Right cardiac atrium (tissue), 5 donors: ENCODE results near the gene TGFB2. TPM values are rescaled to one million over a fixed set of nuclear protein-coding genes. Genes with fewer than 3 reads are reported as not detected.

Experiments used
- ATAC-seq, 2 donors: fragments of 200-7000 bp; cut with Tn5 transposase; one replicate each; pipeline versions ENCODE4 v1.8.0 to v1.9.1; 2020; ENCODE audit warnings: moderate library complexity in 2 of 2, mild to moderate bottlenecking in 1 of 2
- DNase-seq, 3 donors: peaks; one replicate each; pipeline ENCODE4 v3.0.0-alpha.2; 2020
- H3K27ac ChIP-seq: one replicate; pipeline ENCODE4 v1.5.1; 2013; ENCODE audit warnings: mild to moderate bottlenecking, low read length, control low read depth, moderate library complexity
- H3K27me3 ChIP-seq: one replicate; pipeline ENCODE4 v1.6.1; 2013; ENCODE audit not compliant: control insufficient read depth, insufficient read depth
- H3K4me1 ChIP-seq: one replicate; pipeline ENCODE4 v1.6.1; 2013; ENCODE audit warnings: low read length; ENCODE audit not compliant: control insufficient read depth, insufficient read depth
- H3K4me3 ChIP-seq: one replicate; pipeline ENCODE4 v1.5.1; 2013; ENCODE audit warnings: low read length, control low read depth
- H3K9me3 ChIP-seq: one replicate; pipeline ENCODE4 v1.6.1; 2013; ENCODE audit warnings: low read length; ENCODE audit not compliant: control insufficient read depth
- WGBS: extraction: QIAGEN DNeasy Blood & Tissue Kit; methylation state at CpG from one replicate; pipeline ENCODE4 v1.1.7; 2013; 5-methylcytosine and 5-hydroxymethylcytosine counted together
- intact Hi-C, 4 donors: fragments of 100-400 bp; cut with DNase I; formaldehyde crosslinking; loops; one replicate each; pipeline versions ENCODE4 v1.11.0 to v1.14.0; 2022 to 2023
- polyA plus RNA-seq: library from polyadenylated mRNA; stranded (reverse); fragments of 200-250 nt; gene quantifications from one replicate; pipeline ENCODE4 v1.2.3, GENCODE V29; 2013
- total RNA-seq, 4 donors: library from RNA; stranded (reverse); fragmentation: NEBNext Ultra II Directional; extraction: Animal tissue kit (Norgen Biotek cat#: 25700); gene quantifications; one replicate each; pipeline ENCODE4 v1.2.1, GENCODE V29; 2021
- donor health status: healthy with polysubstance abuse.
- donor health status: DM: no; HTN: yes; CAD: no.
- donor health status: DM: no; HTN: no; CAD: no.
- donor health status: DM: no; HTN: yes; CAD: no; lungs with severe emphysema.
- donor health status: DM: yes; HTN: yes; CAD: no.

Gene TGFB2
- total and polyA plus RNA-seq, 5 donors = 0.88 to 4.6 (median 3.6) TPM

- no peaks in the 10 kb centered on the region for H3K27me3 ChIP-seq
- no peak for ATAC-seq
- no peaks in the 10 kb centered on the region for H3K9me3 ChIP-seq
- H3K4me1 ChIP-seq = peaks cover 7% of the 10 kb centered on the region
- no peak for DNase-seq
- H3K4me3 ChIP-seq = no peak overlapping the region
- intact Hi-C loops = no loop called here
- H3K27ac ChIP-seq = no peak overlapping the region
- WGBS = 95% methylated on average over 2 of the region's 2 CpGs
Observed at GRCh38 chr1:218464871-218465270, 119.7 kb downstream of the TGFB2 start.

GRCh38 chr1:218466341-218467010 lies 121.3 kb downstream of the TGFB2 start:
- Histone ChIP-seq H3K9me3 (no peaks in the 10 kb centered on the region), H3K27me3 (no peaks in the 10 kb centered on the region), H3K4me3 (no peak overlapping the region), H3K4me1 (peaks cover 1% of the 10 kb centered on the region), H3K27ac (no peak overlapping the region)
- DNase-seq (no peak), ATAC-seq (no peak)
- 48% methylated on average over 6 of the region's 6 CpGs for WGBS
- intact Hi-C loops = no loop called here

GRCh38 chr1:218467101-218468072 lies 122.3 kb downstream of the TGFB2 start:
- WGBS = 82% methylated on average over 8 of the region's 8 CpGs
- H3K4me1 ChIP-seq = peaks cover under 1% of the 10 kb centered on the region

GRCh38 chr1:218468711-218469110 lies 123.6 kb downstream of the TGFB2 start:
- 72% methylated on average over 4 of the region's 4 CpGs for WGBS
- DNase-seq (no peak), ATAC-seq (no peak)
- no peaks in the 10 kb centered on the region for H3K27me3 ChIP-seq
- intact Hi-C loops = no loop called here
- no peak overlapping the region for H3K4me3 ChIP-seq
- H3K4me1 ChIP-seq = no peaks in the 10 kb centered on the region
- no peaks in the 10 kb centered on the region for H3K9me3 ChIP-seq
- no peak overlapping the region for H3K27ac ChIP-seq

More at GRCh38 chr1:218467101-218468072, 122.3 kb downstream of the TGFB2 start:
- no peak for ATAC-seq
- Histone ChIP-seq H3K4me3 (no peak overlapping the region), H3K27ac (no peak overlapping the region), H3K9me3 (no peaks in the 10 kb centered on the region), H3K27me3 (no peaks in the 10 kb centered on the region)
- DNase-seq = no peak
- intact Hi-C loops = no loop called here

GRCh38 chr1:218472885-218473284 lies 127.7 kb downstream of the TGFB2 start:
- no peak overlapping the region for H3K4me3 ChIP-seq
- intact Hi-C loops = no loop called here
- 93% methylated on average over 1 of the region's 1 CpG for WGBS
- H3K27ac ChIP-seq = no peak overlapping the region
- ATAC-seq (no peak), DNase-seq (no peak)
- H3K9me3 ChIP-seq = no peaks in the 10 kb centered on the region
- H3K27me3 ChIP-seq = no peaks in the 10 kb centered on the region
- no peaks in the 10 kb centered on the region for H3K4me1 ChIP-seq

- no peak overlapping the region for H3K27ac ChIP-seq
- peak in 1 of 2 donors; percentile 23 for ATAC-seq
- no peaks in the 10 kb centered on the region for H3K9me3 ChIP-seq
- H3K4me3 ChIP-seq = no peak overlapping the region
- 56% methylated on average over 2 of the region's 2 CpGs for WGBS
- no peaks in the 10 kb centered on the region for H3K27me3 ChIP-seq
- H3K4me1 ChIP-seq = no peaks in the 10 kb centered on the region
- no peak for DNase-seq
- intact Hi-C loops = no loop called here
Observed at GRCh38 chr1:218473522-218473921, 128.4 kb downstream of the TGFB2 start.

- 45% methylated on average over 5 of the region's 5 CpGs for WGBS
Observed at GRCh38 chr1:218474128-218474527, 129.0 kb downstream of the TGFB2 start.

GRCh38 chr1:218475275-218475674 lies 130.1 kb downstream of the TGFB2 start:
- DNase-seq (no peak), ATAC-seq (no peak)
- no peak overlapping the region for H3K4me3 ChIP-seq
- no peak overlapping the region for H3K27ac ChIP-seq
- intact Hi-C loops = no loop called here
- H3K4me1 ChIP-seq = peaks cover 5% of the 10 kb centered on the region
- 100% methylated on average over 1 of the region's 1 CpG for WGBS
- H3K9me3 ChIP-seq = no peaks in the 10 kb centered on the region
- H3K27me3 ChIP-seq = no peaks in the 10 kb centered on the region

More at GRCh38 chr1:218474128-218474527, 129.0 kb downstream of the TGFB2 start:
- no peaks in the 10 kb centered on the region for H3K27me3 ChIP-seq
- peak overlapping the region; percentile 28 for H3K4me3 ChIP-seq
- ATAC-seq = no peak
- no peak for DNase-seq
- no peaks in the 10 kb centered on the region for H3K9me3 ChIP-seq
- H3K4me1 ChIP-seq = no peaks in the 10 kb centered on the region
- no peak overlapping the region for H3K27ac ChIP-seq
- intact Hi-C loops = no loop called here

GRCh38 chr1:218475699-218476098 lies 130.6 kb downstream of the TGFB2 start:
- ATAC-seq (no peak), DNase-seq (no peak)
- Histone ChIP-seq H3K27ac (no peak overlapping the region), H3K4me3 (no peak overlapping the region), H3K27me3 (no peaks in the 10 kb centered on the region), H3K4me1 (peaks cover 5% of the 10 kb centered on the region), H3K9me3 (no peaks in the 10 kb centered on the region)
- 93% methylated on average over 1 of the region's 1 CpG for WGBS
- intact Hi-C loops = no loop called here

GRCh38 chr1:218476385-218476784 lies 131.2 kb downstream of the TGFB2 start:
- Histone ChIP-seq H3K4me3 (no peak overlapping the region), H3K9me3 (no peaks in the 10 kb centered on the region), H3K27me3 (no peaks in the 10 kb centered on the region), H3K27ac (no peak overlapping the region), H3K4me1 (peaks cover 5% of the 10 kb centered on the region)
- WGBS = 56% methylated on average over 3 of the region's 3 CpGs
- no peak for DNase-seq
- intact Hi-C loops = no loop called here
- no peak for ATAC-seq

- Histone ChIP-seq H3K27ac (no peak overlapping the region), H3K4me1 (peaks cover 5% of the 10 kb centered on the region), H3K27me3 (no peaks in the 10 kb centered on the region), H3K9me3 (no peaks in the 10 kb centered on the region), H3K4me3 (no peak overlapping the region)
- ATAC-seq (no peak), DNase-seq (no peak)
- WGBS = 89% methylated on average over 4 of the region's 4 CpGs
- intact Hi-C loops = no loop called here
Observed at GRCh38 chr1:218478336-218478735, 133.2 kb downstream of the TGFB2 start.
